ENCODE measurements around the gene TTBK2.

GRCh38 chr15:42693496-42693895 lies 227.1 kb downstream of the TTBK2 start:
- no peak for TF ChIP-seq CTCF (IDR thresholded peaks at IDR 0.05)
- TF ChIP-seq EZH2 (IDR thresholded peaks at IDR 0.05; ENCODE audit: borderline replicate concordance, insufficient read depth, low read depth, low read length, poor library complexity, severe bottlenecking) = no peak

Data from B cell (primary cell).